ENCODE measurements around the gene ZNF213.
A peak's percentile ranks its signal among the peaks of the same experiment; 100 is the strongest.
"Not testable (repeated sequence)": the region's sequence is repeated elsewhere in the genome, so short reads cannot be mapped to it uniquely, and the experiment has no call there.

ZNF213 gene

GRCh38 chr16:3155972-3156371, 21.1 kb downstream of the ZNF213 start:
- H3K9ac ChIP-seq (ENCODE audit: low read depth, low read length): no peak overlapping the region
- H3K9me3 ChIP-seq (ENCODE audit: control insufficient read depth, insufficient read depth, low read length): no peaks in the 10 kb centered on the region
- no peaks in the 10 kb centered on the region for H3K36me3 ChIP-seq (ENCODE audit: insufficient read depth, low read length)
- no peaks in the 10 kb centered on the region for H3K4me1 ChIP-seq (ENCODE audit: insufficient read depth, low read length)

DNA sequence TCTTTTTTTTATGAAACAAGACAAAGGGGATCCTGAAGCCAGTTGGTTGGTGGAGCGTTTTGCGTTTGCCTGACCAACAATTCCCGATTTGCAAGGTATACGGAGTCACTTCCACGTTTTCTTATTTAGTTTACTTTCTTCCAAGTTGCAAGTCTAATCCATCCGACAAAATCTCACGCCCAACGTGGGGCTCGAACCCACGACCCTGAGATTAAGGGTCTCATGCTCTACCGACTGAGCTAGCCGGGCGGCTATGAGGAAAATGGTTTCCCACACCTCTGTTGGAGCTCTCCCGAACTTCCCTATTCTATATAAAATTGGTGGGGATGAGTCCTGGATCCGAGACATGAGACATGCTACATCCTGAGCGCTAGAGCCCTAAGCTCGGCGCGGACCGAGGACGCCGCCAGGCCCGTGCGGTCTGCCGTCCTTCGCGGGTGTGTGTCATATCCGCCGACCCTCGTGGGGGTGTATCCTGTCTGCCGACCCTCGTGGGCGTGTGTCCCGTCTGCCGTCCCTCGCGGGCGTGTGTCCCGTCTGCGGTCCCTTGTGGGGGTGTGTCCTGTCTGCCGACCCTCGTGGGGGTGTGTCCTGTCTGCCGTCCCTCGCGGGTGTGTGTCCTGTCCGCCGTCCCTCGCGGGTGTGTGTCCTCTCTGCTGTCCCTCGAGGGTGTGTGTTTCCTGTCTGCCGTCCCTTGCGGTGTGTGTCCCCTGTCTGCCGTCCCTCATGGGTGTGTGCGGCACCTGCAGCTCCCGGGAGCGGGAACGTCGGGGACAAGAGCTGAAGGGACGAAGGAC, 22.6 kb downstream of the ZNF213 start:
- Histone ChIP-seq H3K36me3 (ENCODE audit: insufficient read depth, low read length) (no peaks in the 10 kb centered on the region), H3K4me1 (ENCODE audit: insufficient read depth, low read length) (no peaks in the 10 kb centered on the region), H3K9me3 (ENCODE audit: control insufficient read depth, insufficient read depth, low read length) (no peaks in the 10 kb centered on the region), H3K9ac (ENCODE audit: low read depth, low read length) (peak overlapping the region; percentile 49)

DNA sequence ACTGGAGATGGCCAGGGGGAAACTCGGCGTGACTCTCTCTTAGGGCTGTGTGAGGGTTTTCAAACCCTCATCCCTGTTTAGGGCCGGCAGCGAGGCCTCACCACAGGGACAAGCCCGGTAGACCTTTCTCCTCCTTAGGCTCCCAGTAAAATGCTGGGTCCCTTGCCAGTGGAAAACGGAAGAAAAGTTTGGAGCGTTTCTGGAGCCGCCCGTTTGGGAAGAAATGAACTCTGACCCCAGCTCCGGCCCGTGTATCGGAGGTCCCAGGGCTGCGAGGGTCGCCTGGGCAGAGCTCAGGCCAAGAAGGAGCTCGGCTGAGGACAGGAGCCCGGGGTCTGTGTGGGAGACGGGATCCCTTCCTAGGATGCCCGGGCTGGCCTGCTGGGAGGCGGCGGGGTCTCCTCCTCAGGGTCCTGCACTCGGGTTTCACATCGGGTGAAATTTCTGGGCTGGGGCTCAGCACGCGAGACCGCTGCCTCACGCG, 23.2 kb downstream of the ZNF213 start:
- H3K36me3 ChIP-seq (ENCODE audit: insufficient read depth, low read length): no peaks in the 10 kb centered on the region
- peak overlapping the region; percentile 49 for H3K9ac ChIP-seq (ENCODE audit: low read depth, low read length)
- no peaks in the 10 kb centered on the region for H3K9me3 ChIP-seq (ENCODE audit: control insufficient read depth, insufficient read depth, low read length)
- no peaks in the 10 kb centered on the region for H3K4me1 ChIP-seq (ENCODE audit: insufficient read depth, low read length)

GRCh38 chr16:3158510-3159314, 23.9 kb downstream of the ZNF213 start:
- Histone ChIP-seq H3K4me1 (ENCODE audit: insufficient read depth, low read length) (no peaks in the 10 kb centered on the region), H3K36me3 (ENCODE audit: insufficient read depth, low read length) (no peaks in the 10 kb centered on the region), H3K9ac (ENCODE audit: low read depth, low read length) (peak overlapping the region; percentile 49), H3K9me3 (ENCODE audit: control insufficient read depth, insufficient read depth, low read length) (no peaks in the 10 kb centered on the region)

- H3K4me1 ChIP-seq (ENCODE audit: insufficient read depth, low read length): no peaks in the 10 kb centered on the region
- H3K9ac ChIP-seq (ENCODE audit: low read depth, low read length): peak overlapping the region; percentile 42; the same call in 1 of the 2 replicates
These were observed 26.6 kb downstream of the ZNF213 start for GRCh38 chr16:3161235-3162018.

GRCh38 chr16:3164121-3164991, 29.5 kb downstream of the ZNF213 start:
- H3K9ac ChIP-seq (ENCODE audit: low read depth, low read length): no peak overlapping the region
- no peaks in the 10 kb centered on the region for H3K4me1 ChIP-seq (ENCODE audit: insufficient read depth, low read length)
- no peaks in the 10 kb centered on the region for H3K36me3 ChIP-seq (ENCODE audit: insufficient read depth, low read length)
- no peaks in the 10 kb centered on the region for H3K9me3 ChIP-seq (ENCODE audit: control insufficient read depth, insufficient read depth, low read length)

More at GRCh38 chr16:3161235-3162018, 26.6 kb downstream of the ZNF213 start:
- Histone ChIP-seq H3K36me3 (ENCODE audit: insufficient read depth, low read length) (no peaks in the 10 kb centered on the region), H3K9me3 (ENCODE audit: control insufficient read depth, insufficient read depth, low read length) (no peaks in the 10 kb centered on the region)

DNA sequence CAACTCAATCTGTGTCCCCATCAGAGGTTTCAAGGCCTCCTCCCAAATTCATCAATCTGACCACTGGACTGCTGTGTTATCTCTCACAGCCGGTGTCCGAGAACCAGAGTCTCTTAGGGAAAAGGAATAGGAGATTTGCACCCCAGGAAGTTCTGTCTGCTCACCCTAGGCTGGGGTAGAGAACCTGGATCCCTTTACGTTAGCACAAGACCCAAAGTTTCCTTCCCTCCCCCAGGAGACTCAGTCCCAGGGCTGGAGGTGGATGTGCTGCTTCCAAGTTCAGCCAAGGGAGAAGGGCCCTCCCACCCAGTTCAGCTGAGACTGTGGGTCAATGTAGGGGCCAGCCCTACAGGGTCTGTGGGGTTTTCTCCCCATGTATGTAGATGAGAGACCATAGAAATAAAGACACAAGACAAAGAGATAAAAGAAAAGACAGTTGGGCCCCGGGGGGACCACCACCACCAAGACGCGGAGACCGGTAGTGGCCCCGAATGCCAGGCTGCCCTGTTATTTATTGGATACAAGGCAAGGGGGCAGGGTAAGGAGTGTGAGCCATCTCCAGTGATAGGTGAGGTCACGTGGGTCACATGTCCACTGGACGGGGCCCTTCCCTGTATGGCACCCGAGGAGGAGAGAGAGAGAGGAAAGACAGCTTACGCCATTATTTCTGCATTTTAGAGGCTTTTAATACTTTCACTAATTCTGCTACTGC, 30.4 kb downstream of the ZNF213 start:
- Histone ChIP-seq H3K9me3 (ENCODE audit: control insufficient read depth, insufficient read depth, low read length) (no peaks in the 10 kb centered on the region), H3K4me1 (ENCODE audit: insufficient read depth, low read length) (no peaks in the 10 kb centered on the region), H3K36me3 (ENCODE audit: insufficient read depth, low read length) (no peaks in the 10 kb centered on the region), H3K9ac (ENCODE audit: low read depth, low read length) (no peak overlapping the region)

- Histone ChIP-seq H3K9ac (ENCODE audit: low read depth, low read length) (no peak overlapping the region), H3K36me3 (ENCODE audit: insufficient read depth, low read length) (no peaks in the 10 kb centered on the region), H3K4me1 (ENCODE audit: insufficient read depth, low read length) (no peaks in the 10 kb centered on the region), H3K9me3 (ENCODE audit: control insufficient read depth, insufficient read depth, low read length) (no peaks in the 10 kb centered on the region)
These were observed 31.7 kb downstream of the ZNF213 start for GRCh38 chr16:3166505-3166886.

GRCh38 chr16:3168729-3169128, 33.9 kb downstream of the ZNF213 start:
- not testable (repeated sequence) for H3K9ac ChIP-seq (ENCODE audit: low read depth, low read length); H3K36me3 ChIP-seq (ENCODE audit: insufficient read depth, low read length); H3K4me1 ChIP-seq (ENCODE audit: insufficient read depth, low read length); H3K9me3 ChIP-seq (ENCODE audit: control insufficient read depth, insufficient read depth, low read length)

GRCh38 chr16:3170440-3171180, 35.8 kb downstream of the ZNF213 start:
- Histone ChIP-seq H3K9ac (ENCODE audit: low read depth, low read length) (peak overlapping the region; percentile 49), H3K9me3 (ENCODE audit: control insufficient read depth, insufficient read depth, low read length) (no peaks in the 10 kb centered on the region), H3K4me1 (ENCODE audit: insufficient read depth, low read length) (no peaks in the 10 kb centered on the region)

GRCh38 chr16:3171181-3171854, 36.5 kb downstream of the ZNF213 start:
- Histone ChIP-seq H3K36me3 (ENCODE audit: insufficient read depth, low read length) (no peaks in the 10 kb centered on the region), H3K9ac (ENCODE audit: low read depth, low read length) (peak overlapping the region; percentile 49), H3K4me1 (ENCODE audit: insufficient read depth, low read length) (no peaks in the 10 kb centered on the region), H3K9me3 (ENCODE audit: control insufficient read depth, insufficient read depth, low read length) (no peaks in the 10 kb centered on the region)

More at GRCh38 chr16:3170440-3171180, 35.8 kb downstream of the ZNF213 start:
- H3K36me3 ChIP-seq (ENCODE audit: insufficient read depth, low read length): no peaks in the 10 kb centered on the region

DNA sequence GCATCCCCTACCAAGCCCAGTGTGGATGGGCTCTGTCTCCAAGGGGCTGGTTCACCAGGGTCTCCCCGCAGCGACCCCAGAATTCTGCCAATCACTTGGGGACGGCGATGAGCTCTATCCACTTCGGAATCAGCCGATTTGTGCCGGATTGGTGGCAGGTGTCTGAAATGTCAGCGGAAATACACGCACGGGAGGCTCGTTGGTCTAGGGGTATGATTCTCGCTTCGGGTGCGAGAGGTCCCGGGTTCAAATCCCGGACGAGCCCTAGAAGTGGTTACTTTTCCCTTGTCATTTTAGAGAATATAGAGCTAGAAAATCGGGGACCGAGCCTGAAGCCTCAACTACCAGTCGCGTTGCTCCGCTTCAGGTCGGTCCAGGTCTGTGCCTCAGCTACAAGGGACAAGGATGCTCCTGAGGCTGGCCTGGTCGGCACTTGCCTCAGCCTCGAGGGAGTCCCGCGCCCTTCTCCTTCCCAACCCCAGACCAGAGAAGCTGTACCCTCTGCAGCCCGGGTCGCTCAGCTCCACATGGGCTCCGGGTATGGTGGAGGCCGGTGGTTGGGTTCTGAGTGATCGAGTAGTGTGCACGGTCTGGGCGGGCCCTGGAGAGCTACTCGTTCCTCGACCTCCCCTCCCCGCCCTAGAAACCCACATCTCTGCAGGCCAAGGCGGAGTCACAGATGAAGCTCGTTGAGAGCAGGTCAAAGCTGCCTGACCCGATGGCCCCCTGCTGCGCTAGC, 37.2 kb downstream of the ZNF213 start:
- Histone ChIP-seq H3K9me3 (ENCODE audit: control insufficient read depth, insufficient read depth, low read length) (no peaks in the 10 kb centered on the region), H3K36me3 (ENCODE audit: insufficient read depth, low read length) (no peaks in the 10 kb centered on the region), H3K4me1 (ENCODE audit: insufficient read depth, low read length) (no peaks in the 10 kb centered on the region), H3K9ac (ENCODE audit: low read depth, low read length) (peak overlapping the region; percentile 49)

Data from ES-I3 (cell line).